Liver (tissue), 3 donors: ENCODE results near the gene TSPO2.

Experiments
- ATF3 ChIP-seq: IDR thresholded peaks from 2 replicates; pipeline ENCODE4 v1.6.1; 2016; ENCODE audit warnings: antibody characterized with exemption
- FOXA1 ChIP-seq: IDR thresholded peaks from 2 replicates; pipeline ENCODE4 v1.6.1; 2016; ENCODE audit warnings: antibody characterized with exemption
- GABPA ChIP-seq, 2 donors: IDR thresholded peaks in 1 of 2; conservative IDR thresholded peaks in 1 of 2; 2 replicates each; pipeline ENCODE4 v1.6.1; 2016; ENCODE audit warnings: antibody characterized with exemption in 2 of 2, mild to moderate bottlenecking in 1 of 2, moderate library complexity in 1 of 2
- JUND ChIP-seq, 2 donors: IDR thresholded peaks; 2 replicates each; pipeline ENCODE4 v1.6.1; 2016; ENCODE audit warnings: antibody characterized with exemption in 2 of 2
- NR2F2 ChIP-seq: IDR thresholded peaks from 2 replicates; pipeline ENCODE4 v1.6.1; 2016; ENCODE audit warnings: antibody characterized with exemption
- RAD21 ChIP-seq, 2 donors: IDR thresholded peaks; 2 replicates each; pipeline ENCODE4 v1.6.1; 2016; ENCODE audit warnings: antibody characterized with exemption in 2 of 2, mild to moderate bottlenecking in 2 of 2
- REST ChIP-seq: IDR thresholded peaks from 2 replicates; pipeline ENCODE4 v1.6.1; 2016; ENCODE audit warnings: antibody characterized with exemption, mild to moderate bottlenecking
- RXRA ChIP-seq, 2 donors: IDR thresholded peaks; 2 replicates each; pipeline ENCODE4 v1.6.1; 2017 to 2018; ENCODE audit warnings: antibody characterized with exemption in 2 of 2, mild to moderate bottlenecking in 1 of 2
- SP1 ChIP-seq: IDR thresholded peaks from 2 replicates; pipeline ENCODE4 v1.6.1; 2018; ENCODE audit warnings: antibody characterized with exemption, mild to moderate bottlenecking
- TAF1 ChIP-seq: conservative IDR thresholded peaks from 2 replicates; pipeline ENCODE4 v1.6.1; 2016; ENCODE audit warnings: antibody characterized with exemption, mild to moderate bottlenecking
- YY1 ChIP-seq: IDR thresholded peaks from 2 replicates; pipeline ENCODE4 v1.6.1; 2016; ENCODE audit warnings: antibody characterized with exemption, mild to moderate bottlenecking
- ZBTB33 ChIP-seq: IDR thresholded peaks from 2 replicates; pipeline ENCODE4 v1.6.1; 2016; ENCODE audit warnings: antibody characterized with exemption
- TF ChIP-seq, protein P1 (sequence below): fragments of 150-350 bp; IDR thresholded peaks from 2 replicates; pipeline ENCODE4 v1.5.1; 2017; ENCODE audit warnings: improper control_type of control experiment, low read depth, low read length; ENCODE audit not compliant: missing input control
- TF ChIP-seq, protein P2 (sequence below): IDR thresholded peaks from 2 replicates; pipeline ENCODE4 v1.6.1; 2016; ENCODE audit warnings: antibody characterized with exemption
- donor health status: healthy.
- donor health status: healthy.

- TF ChIP-seq, protein P1, sequence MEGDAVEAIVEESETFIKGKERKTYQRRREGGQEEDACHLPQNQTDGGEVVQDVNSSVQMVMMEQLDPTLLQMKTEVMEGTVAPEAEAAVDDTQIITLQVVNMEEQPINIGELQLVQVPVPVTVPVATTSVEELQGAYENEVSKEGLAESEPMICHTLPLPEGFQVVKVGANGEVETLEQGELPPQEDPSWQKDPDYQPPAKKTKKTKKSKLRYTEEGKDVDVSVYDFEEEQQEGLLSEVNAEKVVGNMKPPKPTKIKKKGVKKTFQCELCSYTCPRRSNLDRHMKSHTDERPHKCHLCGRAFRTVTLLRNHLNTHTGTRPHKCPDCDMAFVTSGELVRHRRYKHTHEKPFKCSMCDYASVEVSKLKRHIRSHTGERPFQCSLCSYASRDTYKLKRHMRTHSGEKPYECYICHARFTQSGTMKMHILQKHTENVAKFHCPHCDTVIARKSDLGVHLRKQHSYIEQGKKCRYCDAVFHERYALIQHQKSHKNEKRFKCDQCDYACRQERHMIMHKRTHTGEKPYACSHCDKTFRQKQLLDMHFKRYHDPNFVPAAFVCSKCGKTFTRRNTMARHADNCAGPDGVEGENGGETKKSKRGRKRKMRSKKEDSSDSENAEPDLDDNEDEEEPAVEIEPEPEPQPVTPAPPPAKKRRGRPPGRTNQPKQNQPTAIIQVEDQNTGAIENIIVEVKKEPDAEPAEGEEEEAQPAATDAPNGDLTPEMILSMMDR, result no peak
- TF ChIP-seq ATF3 (no peak), RAD21 (IDR thresholded peaks at IDR 0.05) (no peak), JUND (IDR thresholded peaks at IDR 0.05) (no peak), TAF1 (no peak), SP1 (no peak), REST (no peak), YY1 (no peak), GABPA (IDR thresholded peaks at IDR 0.05 in 1 of 2, conservative IDR thresholded peaks at IDR 0.05 in 1 of 2) (no peak), NR2F2 (no peak), ZBTB33 (no peak), RXRA (IDR thresholded peaks at IDR 0.05) (no peak), FOXA1 (no peak)
- TF ChIP-seq, protein P2, sequence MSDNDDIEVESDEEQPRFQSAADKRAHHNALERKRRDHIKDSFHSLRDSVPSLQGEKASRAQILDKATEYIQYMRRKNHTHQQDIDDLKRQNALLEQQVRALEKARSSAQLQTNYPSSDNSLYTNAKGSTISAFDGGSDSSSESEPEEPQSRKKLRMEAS, result no peak
Observed at GRCh38 chr6:41043151-41043550, 884 bp downstream of the TSPO2 start.
